GM19463 (cell line): ENCODE measurements around the gene EYS.

ENCODE experiments used
- ATAC-seq: cut with Tn5 transposase; IDR thresholded peaks from one replicate; pipeline ENCODE4 v1.9.1; 2021; ENCODE audit warnings: mild to moderate bottlenecking, moderate library complexity; ENCODE audit not compliant: unreplicated experiment

EYS gene

GRCh38 chr6:64874776-64875175, 832.2 kb downstream of the EYS start:
- no peak for ATAC-seq

- ATAC-seq, result no peak
These were observed 834.4 kb downstream of the EYS start for GRCh38 chr6:64872633-64873032.

- ATAC-seq, result no peak
These were observed 845.9 kb downstream of the EYS start for GRCh38 chr6:64861039-64861651.

GRCh38 chr6:64860203-64860602, 846.8 kb downstream of the EYS start:
- ATAC-seq, result no peak

GRCh38 chr6:64850121-64850520, 856.9 kb downstream of the EYS start:
- ATAC-seq, result no peak

GRCh38 chr6:64848467-64848866, 858.6 kb downstream of the EYS start:
- ATAC-seq, result no peak

- ATAC-seq, result no peak
These were observed 859.6 kb downstream of the EYS start for GRCh38 chr6:64847396-64847795.

GRCh38 chr6:64838726-64839125, 868.3 kb downstream of the EYS start:
- no peak for ATAC-seq

- ATAC-seq, result no peak
These were observed 875.3 kb downstream of the EYS start for GRCh38 chr6:64831680-64832079.

GRCh38 chr6:64817525-64817924, 889.5 kb downstream of the EYS start:
- no peak for ATAC-seq

- ATAC-seq, result no peak
These were observed 891.3 kb downstream of the EYS start for GRCh38 chr6:64815718-64816117.

- ATAC-seq, result no peak
These were observed 894.9 kb downstream of the EYS start for GRCh38 chr6:64812138-64812537.

GRCh38 chr6:64811119-64811518, 895.9 kb downstream of the EYS start:
- no peak for ATAC-seq

- ATAC-seq, result no peak
These were observed 899.2 kb downstream of the EYS start for GRCh38 chr6:64807785-64808184.

GRCh38 chr6:64803470-64804166, 903.4 kb downstream of the EYS start:
- ATAC-seq, result no peak

GRCh38 chr6:64792534-64792933, 914.5 kb downstream of the EYS start:
- no peak for ATAC-seq

GRCh38 chr6:64789476-64789875, 917.5 kb downstream of the EYS start:
- no peak for ATAC-seq

- ATAC-seq, result no peak
These were observed 920.3 kb downstream of the EYS start for GRCh38 chr6:64786736-64787135.

- ATAC-seq, result no peak
These were observed 924.1 kb downstream of the EYS start for GRCh38 chr6:64782877-64783276.

GRCh38 chr6:64777941-64778785, 928.9 kb downstream of the EYS start:
- no peak for ATAC-seq

GRCh38 chr6:64776359-64776758, 930.7 kb downstream of the EYS start:
- no peak for ATAC-seq

- no peak for ATAC-seq
These were observed 932.1 kb downstream of the EYS start for GRCh38 chr6:64774881-64775280.
